DMS 273 (cell line): ENCODE data around the gene GTPBP1.

Source experiments
- DNase-seq: peaks from one replicate; lab custom pipeline; 2025; ENCODE audit not compliant: unreplicated experiment; lab: John Stamatoyannopoulos, UW

GTPBP1 gene

DNA sequence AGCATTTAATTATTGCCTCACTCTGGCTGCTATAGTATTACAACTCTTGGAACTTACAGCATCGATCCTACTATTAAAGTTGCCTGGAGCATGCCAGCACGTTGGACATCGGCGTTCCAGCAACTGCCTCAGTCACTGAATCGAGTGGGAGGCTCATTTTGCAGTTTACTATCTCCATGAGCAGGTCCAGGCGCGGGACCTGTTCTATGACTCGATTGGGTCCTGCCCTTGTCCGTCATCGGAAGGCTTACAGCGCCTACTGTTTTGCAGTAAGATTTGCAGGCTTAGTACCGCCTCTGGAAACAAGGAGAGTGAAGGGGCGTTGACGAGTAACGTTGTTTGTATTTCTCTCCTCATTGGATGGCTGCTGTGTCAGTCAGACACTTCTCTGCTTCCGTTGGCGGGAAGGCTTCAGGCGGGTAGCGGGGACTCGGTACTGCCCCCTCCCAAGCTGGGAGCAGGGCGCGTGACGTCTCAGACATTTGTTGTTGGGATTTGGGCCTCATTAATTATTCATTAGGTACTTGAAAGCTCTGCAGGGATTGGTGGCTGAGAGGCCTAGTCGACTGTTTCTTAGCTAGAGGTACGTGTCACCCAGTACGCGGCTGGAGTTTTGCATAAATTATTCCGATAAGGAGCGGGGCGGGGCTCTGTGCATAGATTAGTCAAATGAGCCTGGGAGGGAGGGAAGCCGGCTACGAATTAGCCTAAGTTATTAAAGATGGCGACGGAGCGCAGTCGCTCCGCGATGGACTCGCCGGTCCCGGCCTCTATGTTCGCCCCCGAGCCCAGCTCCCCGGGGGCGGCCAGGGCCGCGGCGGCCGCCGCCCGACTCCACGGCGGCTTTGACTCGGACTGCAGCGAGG is at the start of gene GTPBP1:
GTPBP1 (plus strand) TSS at position 710 of the 866 bp plus-strand sequence; CDS start at position 722, 12 bp downstream.
- DNase-seq, result peak; percentile 99

DNA sequence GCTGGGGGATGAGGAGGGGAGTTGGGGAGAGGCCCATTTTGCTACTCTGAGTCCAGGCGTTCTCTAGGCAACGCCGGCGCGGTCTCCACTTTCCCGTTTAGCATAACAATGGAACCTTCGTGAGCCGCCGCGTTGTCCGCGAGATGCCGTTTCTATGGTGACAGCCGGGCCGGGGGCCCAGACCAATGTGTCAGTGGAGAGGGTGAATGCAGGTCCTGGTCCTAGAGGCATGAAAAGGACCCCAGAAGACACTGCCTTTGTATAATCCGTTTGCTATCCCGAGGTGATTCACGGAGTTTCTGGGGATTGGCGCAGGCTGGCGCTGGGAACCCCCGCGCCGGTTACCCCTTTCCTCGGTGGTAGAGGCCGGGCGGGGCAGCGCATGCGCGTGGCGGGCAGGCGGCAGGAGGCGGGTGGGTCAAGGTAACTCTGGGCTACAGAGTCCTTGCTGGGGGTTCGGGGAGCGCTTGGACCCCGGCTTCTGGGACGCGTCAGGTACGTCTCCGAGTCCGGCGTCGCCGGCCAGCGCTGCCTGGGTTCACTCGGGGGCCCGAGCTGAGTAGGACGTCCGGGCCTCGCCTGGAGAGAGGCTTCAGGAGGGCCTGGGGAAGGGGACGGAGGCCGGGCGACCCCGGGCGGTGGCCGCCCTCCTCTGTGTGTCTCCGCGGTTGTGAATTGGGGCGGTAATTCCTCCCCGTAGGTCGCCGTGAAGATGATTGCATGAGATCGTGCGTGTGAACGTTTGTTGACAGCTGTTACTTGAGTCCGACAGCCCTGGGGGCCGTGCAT is 49.3 kb upstream of the GTPBP1 start, which contains the start of the genes CBY1 and FAM227A:
CBY1 (plus strand) TSS at position 383 of the 789 bp plus-strand sequence. CDS start 11,417 bp downstream, outside the sequence.
FAM227A (minus strand) TSS at position 137 of the 789 bp plus-strand sequence. CDS start 6,224 bp downstream, outside the sequence.
- peak; percentile 89 for DNase-seq

DNA sequence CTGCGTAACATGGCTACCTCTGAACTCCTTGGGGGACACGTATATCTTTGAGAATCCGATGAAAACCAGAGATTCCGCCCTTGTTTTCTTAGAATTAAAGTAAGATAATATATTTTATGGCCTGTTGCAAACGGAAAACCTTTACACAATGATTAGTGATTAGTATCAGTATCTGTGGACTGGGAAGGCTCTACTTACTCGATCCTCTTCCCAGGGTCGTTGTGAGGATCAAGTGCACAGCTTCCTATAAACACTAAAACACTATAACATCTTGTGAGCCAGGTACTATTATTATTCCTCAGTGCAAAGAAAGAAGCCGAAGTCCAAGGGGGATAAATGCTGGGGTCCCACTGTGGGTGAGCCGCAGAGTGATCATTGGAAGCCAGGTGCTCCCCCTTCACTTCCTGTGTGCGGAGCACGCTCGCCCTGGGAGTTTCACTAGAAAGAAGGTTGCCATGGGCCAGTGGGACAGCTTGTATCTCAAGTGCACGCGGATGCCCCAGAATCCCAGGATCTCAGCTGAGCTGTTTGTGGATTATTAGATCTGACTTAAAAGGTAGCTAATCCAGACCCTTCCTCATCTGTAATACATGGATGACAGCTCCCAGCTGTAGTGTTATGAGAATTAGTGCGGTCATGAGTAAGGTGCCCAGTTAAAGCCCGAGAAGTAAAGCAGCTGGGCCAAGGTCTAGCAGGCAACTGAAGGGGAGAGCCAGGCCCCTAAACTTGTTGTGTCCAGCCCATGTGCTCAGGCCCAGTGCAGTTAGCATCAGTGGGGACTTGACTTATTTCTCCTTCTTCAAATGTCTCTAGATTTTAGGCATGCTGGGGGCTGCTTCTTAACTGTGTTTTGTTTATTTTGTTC is 48.5 kb upstream of the GTPBP1 start:
- peak; percentile 61 for DNase-seq

DNA sequence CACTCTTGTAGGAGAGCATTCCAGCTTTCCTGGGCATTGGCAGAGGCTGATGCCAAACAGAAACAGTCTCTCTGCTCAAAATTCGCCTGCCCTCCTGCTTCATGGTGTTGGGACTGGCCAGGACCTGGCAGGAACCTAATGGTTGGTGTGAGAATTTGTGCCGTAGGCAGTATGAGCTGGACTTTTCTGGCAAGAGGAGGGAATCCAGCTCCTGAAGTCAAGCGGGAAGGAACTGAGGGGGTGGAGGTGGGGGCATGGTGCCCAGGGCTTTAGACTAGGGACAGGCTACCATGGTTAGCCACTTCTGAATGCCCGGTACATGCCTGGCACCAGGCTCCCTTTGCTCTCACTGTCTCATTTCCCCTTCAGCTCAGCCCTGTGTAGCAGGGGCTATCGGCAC is 30.9 kb upstream of the GTPBP1 start:
- no peak for DNase-seq

DNA sequence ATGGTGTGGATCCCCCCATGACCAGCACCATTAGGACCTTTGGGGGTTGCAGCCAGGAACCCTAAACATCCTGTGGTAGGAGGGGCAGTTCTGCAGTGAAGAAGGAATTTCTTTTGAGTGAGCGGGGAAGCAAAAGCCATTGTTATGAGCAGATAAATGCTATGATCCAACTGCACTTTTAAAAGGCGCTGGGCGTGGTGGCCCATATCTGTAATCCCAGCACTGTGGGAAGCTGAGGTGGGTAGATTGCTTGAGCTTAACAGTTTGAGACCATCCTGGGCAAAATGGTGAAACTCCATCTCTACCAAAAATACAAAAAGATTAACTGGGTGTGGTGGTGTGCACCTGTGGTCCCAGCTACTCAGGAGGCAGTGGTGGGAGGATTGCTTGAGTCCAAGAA is 29.9 kb upstream of the GTPBP1 start:
- DNase-seq, result no peak

DNA sequence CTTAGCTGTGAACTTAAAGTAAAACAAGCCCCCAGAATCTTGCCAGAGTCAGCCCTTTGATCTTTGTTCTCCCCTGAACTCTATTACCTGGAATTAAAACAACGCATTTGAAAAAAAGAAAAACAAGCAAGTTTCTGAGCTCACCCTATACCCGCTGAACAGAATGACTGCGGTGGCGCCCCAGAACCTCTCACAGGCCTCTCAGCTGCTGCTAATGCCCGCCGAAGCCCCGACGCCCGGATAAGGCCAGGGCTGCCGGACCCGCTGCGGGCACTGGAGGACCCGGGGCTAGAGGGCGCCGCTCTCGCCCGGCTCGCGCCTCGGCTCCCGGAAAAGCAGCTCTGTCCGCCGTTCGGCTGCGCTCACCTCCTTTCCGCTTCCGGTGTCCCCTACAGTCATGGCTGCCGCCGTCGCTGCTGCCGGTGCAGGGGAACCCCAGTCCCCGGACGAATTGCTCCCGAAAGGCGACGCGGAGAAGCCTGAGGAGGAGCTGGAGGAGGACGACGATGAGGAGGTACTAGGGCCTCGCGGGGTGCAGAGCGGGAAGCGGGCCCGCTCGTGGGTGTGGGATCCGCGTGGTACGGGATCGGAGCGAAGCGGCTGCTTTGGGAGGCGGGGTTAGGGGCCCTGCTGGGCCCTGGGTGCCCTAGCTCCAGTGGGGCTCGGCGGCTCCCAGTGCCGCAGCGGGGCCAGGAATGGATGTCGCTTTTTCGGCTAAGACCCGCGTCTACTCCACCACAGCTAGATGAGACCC is 24.0 kb upstream of the GTPBP1 start, which contains the start of gene TOMM22:
TOMM22 (plus strand) TSS at position 376 of the 754 bp plus-strand sequence; CDS start at position 398, 22 bp downstream.
- peak; percentile 90 for DNase-seq

DNA sequence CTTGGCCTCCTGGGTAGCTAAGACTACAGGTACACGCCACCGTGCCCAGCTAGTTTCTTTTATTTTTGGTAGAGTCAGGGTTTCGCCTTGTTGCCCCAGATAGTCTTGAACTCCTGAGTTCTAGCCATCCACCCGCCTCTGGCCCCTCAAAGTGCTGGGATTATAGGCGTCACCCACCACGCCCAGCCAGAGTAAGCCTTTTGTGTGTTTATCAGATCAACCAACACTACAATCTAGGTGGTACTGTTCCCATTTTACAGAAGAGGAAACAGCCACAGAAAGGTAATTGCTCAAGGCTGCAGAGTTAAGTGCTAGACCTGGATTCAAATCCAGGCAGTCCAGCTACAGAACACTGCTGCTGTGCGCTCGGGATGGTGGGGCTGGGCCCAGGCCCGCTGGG is 20.8 kb upstream of the GTPBP1 start:
- no peak for DNase-seq

DNA sequence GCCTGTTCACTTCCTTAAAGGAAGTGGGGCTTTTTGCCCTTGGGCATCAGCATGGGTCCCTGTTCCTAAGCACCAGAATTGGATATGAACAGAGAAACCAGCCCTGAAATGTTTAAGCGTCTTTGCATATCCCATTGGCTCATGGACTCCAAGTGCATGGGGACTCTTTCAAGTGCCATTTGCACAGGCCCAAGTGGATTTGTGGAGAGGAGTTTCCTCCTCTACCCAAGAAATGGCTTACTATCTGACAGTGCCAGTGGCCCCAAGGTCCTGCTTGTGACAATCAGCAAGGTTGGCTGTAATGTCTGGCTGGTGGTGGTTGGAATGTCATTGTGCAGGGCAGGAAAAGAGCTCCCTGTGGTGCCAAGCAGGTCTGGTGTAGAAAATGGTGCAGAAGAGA is 20.0 kb upstream of the GTPBP1 start:
- no peak for DNase-seq

DNA sequence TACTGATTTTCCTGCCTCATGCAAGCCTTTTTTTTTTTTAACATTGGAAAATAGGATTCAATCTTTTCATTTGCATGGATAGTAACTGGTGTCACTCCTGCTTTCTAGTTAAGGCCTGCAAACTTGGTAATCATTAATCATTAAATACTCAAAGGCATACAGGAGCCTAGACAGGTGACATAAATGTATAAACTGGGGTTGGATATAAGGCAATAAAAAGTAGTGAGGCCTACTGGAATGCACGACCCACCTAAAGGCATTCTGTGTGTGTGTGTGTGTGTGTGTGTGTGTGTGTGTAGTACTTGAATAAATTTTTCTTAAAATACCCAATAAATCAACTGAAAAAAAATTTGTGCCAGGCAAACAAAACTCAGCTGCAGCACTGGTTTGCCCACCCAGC is 16.1 kb upstream of the GTPBP1 start:
- no peak for DNase-seq

DNA sequence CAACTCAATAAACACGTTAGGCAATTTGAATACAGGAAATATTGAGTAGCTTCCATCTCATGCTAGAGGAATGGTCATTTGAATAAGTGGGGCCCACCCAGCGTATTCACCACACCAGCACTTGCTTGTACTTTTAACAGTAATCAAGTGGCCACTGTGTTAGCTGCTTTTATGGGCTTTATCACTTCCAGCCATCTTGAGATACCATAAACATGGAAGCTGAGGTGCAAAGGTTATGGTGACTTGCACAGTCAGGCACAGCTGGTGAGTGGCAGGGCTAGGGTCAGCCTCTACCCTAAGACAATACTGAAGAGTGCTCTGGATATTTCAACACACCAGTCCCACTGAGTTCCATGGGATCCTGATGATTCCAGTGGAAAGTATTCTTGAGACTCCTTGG is 11.7 kb upstream of the GTPBP1 start:
- DNase-seq, result no peak

DNA sequence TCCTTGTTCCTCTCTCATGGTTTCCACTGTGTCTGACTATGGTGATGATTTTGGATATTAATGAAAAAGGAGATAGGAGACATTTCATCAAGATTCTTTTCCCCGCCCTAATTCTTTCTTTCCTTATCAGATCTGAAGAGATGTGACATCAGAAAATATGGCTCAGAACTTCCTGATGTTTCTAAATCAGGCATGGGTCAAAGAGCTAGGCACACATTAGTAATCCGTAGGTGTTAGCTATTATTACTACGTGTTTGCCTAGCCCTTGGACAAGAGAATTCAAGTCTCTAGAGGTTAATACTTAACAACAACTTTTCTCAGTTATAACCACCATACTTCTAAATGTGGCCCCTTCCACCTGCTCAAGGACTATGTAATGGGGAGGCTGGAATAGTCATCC is 10.8 kb upstream of the GTPBP1 start:
- DNase-seq, result no peak

DNA sequence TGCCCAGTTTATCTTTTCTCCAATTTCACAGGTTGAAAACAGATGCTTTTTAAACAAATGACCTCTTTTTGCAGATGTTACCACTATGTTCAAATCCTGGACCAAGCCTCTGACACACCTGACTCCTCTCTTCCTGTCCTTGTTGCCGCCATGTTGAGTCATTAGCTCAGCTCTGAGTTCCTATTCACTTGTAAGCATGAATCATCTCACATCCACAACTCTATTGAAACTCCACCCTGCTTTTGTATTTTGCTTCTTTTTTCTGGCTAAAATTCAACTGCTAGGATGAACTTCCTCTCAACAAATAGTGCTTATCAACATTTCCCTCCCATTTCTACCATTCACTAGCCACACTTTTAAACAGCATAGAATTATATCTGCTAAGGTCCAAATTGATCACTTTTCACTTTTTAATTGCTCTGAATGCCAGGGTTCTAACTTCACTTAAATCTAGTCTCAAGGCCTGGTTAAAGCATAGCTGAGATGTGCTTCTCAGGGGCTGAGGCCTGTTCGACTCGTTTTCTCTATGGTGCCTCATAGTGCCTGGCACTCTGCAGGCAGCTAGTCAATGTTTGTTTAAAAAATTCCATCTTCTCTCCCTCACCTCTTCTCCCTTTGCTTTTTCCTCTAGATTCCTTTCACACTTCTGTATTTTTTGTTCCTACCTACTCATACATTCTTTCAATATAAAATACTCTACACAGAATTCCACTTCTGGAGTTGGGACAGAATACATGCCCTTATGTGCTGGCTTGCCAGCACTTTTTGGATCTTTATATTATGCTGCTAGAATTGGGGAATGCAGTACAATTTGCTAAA is 8.9 kb upstream of the GTPBP1 start:
- no peak for DNase-seq

DNA sequence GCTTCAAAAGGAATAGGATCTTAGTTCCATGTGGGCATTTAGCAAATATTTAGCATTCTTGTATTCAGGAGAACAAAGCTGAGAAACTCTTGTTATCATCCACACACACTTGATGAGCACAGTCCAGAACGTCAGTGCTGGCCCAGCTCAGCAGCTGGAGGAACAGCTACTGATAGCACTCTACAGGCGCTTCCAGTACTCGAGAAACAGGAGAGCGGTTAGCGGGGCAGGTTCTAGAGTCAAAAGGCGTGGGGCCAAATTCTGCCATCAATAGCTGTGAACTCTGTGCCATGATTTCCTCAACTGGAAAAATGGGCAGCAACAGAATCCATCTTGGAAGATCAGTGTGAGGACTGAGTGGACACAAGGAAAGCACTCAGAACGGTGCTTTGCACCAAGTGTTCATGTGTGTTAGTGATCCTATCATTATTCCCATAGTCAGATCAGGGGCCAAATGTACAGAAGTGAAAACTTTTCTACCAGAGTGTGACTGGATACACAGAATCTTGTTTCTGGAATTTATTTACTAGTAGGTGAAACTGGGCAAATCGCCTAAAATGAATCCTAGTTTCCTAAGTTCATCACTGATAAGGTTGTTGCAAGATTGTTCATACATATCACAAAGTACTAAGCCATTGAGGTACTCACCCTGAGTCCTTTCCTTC is 8.2 kb upstream of the GTPBP1 start:
- DNase-seq, result peak; percentile 26

DNA sequence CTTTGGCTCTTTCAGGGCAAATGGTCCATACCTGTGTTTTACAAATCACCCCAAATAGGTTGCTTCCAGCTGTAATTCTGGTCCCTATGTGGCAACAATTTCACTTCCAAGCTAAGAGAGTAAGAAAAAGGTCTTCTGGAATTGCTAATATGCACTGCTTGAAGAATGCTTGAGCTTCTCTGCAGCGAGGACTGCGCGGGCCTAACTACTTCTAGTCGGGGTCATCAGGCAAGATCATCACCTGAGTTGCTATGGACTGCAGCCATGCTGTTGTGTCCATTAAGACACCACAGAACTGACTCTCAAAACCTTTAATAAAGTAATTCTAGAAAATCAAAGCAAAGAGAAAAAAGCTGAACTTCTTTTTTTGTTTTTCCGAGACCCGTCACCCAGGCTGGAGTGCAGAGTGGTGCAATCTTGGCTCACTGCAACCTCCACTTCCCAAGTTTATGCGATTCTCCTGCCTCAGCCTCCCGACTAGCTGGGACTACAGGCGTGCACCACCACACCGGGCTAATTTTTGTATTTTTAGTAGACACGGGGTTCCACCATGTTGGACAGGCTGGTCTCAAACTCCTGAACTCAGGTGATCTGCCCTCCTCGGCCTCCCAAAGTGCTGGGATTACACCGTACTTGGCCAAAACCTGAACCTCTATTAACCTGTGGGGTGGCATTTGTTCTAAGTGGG is 7.2 kb upstream of the GTPBP1 start:
- no peak for DNase-seq

DNA sequence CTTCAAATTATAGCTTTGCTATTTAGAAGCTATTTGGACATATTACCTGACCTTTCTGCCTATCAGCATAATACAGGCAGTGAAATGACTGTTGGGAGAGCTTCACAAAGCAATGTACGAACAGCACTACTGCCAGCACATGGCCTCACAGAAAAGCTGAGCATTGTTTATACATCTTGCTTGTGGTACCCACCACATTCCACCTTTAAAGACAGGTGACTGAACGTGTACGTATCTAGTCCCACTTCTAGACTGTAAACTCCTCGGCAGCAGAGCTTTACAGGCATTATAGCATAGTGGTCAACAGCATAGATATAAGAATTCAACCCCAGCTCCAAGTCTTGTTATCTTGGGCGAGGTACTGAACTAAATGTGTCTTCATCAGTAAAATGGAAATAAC is 6.6 kb upstream of the GTPBP1 start:
- DNase-seq, result no peak

DNA sequence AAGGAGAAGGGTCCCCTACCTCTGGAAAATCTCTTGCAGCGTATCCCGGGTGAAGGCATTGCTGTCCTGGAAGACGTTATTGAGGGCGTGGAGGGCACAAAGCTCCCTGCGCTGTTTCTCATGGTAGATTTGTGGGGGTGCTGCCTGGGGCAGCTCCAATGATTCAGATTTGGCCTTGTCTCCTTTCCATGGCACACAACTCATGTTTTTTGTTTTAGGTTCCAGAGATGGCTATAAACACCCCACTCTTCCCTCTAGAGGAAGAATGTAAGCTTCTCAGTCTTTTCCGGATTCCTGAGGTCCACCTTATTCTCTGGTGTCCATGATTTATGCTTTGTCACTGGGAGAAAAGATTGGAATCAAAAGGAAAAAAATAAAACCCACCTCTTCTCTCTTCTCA is 6.0 kb upstream of the GTPBP1 start:
- DNase-seq, result no peak

DNA sequence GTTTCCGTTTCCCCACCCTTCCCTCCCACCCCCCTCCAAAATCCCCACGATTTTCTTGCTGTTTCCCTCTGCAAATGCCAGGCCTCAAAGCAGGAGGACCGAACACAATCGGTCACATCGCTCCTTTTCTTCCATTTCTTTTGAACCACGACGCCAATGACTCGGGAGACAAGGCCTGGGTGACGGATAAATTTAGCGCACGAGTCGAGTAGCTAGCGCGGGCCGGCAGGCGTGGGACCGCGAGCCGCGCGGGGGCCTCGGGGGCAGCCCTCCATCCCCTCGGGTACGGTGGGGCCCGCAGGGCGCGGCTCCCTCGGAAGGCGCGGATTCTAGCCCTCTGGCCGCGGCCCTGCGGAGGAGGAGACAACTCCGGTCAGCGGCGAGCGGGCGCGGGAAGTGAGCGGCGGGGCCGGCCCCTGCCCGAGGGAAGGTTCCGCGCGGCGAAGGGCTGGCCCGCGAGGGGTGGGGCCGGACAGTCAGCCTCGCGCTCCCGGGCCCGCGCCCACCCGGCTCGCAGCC is 5.4 kb upstream of the GTPBP1 start:
- peak; percentile 77 for DNase-seq
